HG02610 (cell line): Measurements from ENCODE around the gene SETSIP.
"Not testable (repeated sequence)": the region's sequence is repeated elsewhere in the genome, so short reads cannot be mapped to it uniquely, and the experiment has no call there.

Experiments used
- ATAC-seq: cut with Tn5 transposase; IDR thresholded peaks from one replicate; pipeline ENCODE4 v1.9.1; 2021; ENCODE audit warnings: mild to moderate bottlenecking, moderate library complexity; ENCODE audit not compliant: unreplicated experiment

SETSIP gene, protein sequence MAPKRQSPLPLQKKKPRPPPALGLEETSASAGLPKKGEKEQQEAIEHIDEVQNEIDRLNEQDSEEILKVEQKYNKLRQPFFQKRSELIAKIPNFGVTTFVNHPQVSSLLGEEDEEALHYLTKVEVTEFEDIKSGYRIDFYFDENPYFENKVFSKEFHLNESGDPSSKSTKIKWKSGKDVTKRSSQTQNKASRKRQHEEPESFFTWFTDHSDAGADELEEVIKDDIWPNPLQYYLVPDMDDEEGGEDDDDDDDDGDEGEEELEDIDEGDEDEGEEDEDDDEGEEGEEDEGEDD

DNA sequence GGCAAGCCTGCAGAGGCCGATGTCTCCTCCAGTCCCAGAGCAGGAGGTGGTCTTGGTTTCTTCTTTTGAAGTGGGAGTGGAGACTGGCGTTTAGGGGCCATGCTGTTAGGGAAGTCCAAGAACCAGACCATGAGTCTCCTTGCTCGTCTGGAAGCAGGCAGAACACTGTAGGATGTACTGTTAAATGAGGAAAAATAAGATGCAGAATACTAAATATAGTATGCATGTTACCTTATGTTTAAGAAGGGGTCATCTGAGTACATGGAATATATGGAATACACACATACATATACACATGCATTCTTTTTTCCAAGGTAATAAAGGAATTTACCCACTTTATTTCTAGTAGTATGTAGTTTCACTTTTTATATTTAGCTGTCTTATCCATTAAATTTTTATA lies at the start of gene SETSIP:
TSS of gene SETSIP (minus strand) at position 101 of the 400 bp plus-strand sequence. CDS start at position 101, 0 bp downstream.
- no peak for ATAC-seq

DNA sequence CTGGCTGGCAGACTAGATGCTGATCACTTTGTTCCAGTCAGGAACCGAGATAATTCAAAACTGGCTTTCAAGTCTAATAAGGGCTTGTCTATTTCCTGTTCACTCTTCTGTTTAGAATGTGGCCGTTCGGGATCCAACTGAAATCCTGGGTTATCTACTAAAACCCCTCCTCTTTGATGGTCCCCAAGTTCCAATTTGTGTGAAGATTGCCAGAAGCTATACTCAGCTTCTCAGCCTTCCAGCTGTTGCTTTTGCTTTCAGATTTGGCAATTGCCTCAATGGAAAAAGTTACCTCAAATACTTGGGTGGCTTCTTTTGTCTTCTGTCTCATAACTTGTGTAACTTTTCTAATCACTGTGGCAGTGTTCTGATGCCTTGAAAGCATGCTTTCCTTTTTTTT lies 48.7 kb upstream of the SETSIP start:
- ATAC-seq: no peak

DNA sequence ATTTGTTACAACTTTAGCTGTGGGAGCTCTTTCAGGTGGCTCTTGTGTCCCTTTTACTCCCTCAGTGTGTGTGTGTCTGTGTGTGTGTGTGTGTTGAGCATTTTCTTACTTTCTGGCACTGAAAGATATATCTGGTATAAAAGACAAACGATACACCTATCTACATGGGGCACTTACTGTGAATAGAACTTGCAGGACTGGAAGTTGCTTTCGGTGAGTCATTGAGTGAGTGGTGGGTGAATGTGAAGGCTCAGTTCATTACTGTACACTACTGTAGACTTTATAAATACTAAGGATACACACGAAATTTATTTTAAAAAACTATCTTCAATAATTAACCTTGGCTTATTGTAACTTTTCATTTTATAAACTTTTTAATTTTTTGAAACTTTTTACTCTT lies 43.6 kb upstream of the SETSIP start:
- ATAC-seq: no peak

DNA sequence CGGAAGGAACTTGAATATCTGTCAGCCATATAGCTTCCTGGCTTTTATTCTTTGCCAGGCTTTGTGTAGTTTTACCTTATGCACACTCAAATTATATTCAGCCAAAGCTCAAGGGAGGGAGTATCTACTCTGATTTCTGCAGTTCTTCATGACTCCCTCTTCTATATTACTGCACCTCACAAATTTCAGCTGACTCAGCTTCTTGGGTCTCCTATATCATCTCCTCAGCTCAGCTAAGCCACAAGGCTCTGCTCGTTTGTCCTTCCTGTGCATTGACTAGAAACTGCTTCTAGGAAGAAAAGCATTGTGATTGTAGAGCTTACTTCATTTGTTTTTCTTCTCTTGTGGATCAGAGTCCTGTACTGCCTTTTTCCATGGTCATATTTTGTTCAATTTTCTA lies 42.3 kb upstream of the SETSIP start:
- ATAC-seq: no peak

DNA sequence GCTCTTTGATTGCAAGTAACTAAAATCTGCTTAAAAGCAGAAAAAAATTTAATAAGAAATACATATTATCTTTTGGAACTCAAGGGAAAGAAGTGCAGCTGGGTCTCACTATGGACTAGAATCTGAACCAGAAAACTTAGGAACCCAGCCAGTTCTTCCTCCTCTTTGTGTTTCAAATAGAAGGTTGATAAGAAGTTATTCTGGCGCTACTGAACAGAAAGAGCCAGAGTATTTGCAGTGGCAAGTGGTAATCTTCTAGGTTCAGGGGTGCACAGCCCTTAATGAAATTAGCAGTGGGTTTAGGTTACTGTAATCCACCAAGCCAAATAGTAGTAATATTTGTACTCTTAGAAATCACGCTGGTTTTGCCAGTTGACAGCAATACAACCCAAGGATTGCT lies 33.4 kb upstream of the SETSIP start:
- ATAC-seq: no peak

DNA sequence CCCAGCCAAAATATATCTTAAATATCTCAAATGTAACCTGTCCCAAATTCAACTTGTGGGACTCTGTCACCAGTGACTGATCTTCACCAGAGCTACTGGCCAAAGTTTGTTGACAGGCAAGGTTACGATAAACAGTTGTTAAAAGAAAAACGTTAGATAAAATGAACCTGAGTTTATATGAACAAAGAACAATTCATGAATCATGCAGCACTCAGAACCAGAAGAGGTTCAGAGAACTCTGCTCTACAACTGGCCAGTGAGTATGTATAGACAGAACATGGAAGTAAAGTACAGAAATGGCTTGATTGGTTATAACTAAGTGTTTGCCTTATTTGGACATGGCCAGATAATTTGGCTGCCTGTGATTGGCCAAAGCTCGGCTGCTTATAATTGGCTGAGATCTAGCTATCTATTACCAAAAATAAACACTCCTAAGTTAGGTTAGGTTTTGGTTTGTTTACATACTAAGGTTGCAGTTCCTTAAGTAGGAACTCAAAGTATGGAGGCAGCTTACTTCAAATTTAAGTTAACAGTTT lies 30.4 kb upstream of the SETSIP start:
- ATAC-seq: no peak

DNA sequence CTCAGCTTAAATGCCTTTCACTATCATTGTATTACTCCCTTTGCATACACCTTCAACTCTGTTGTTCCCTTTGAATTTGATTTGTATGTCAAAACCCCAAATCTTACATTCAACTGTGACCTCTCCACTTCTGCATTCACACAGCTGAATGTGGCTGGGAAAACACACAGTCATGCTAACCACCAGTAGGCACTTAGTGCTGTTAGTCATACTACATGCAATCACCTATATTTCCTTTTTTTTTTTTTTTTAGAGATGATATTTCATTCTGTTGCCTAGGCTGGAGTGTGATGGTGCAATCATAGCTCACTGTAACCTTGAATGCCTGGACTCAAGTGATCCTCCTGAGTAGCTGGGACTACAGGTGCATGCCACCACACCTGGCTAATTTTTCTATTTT lies 21.1 kb upstream of the SETSIP start:
- ATAC-seq: peak; percentile 74

DNA sequence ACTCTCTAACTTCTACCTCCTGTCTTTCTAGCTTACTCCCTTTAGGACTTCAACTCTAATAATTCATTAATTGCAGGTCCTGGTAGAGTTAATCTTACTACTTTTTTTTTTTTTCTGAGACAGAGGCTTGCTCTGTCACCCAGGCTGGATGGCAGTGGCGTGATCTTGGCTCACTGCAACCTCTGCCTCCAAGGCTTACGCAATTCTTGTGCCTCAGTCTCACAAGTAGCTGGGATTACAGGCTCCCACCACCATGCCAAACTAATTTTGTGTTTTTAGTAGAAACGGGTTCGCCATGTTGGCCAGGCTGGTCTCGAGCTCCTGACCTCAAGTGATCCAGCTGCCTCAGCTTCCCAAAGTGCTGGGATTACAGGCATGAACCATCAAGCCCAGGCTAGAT lies 20.7 kb upstream of the SETSIP start:
- no peak for ATAC-seq

DNA sequence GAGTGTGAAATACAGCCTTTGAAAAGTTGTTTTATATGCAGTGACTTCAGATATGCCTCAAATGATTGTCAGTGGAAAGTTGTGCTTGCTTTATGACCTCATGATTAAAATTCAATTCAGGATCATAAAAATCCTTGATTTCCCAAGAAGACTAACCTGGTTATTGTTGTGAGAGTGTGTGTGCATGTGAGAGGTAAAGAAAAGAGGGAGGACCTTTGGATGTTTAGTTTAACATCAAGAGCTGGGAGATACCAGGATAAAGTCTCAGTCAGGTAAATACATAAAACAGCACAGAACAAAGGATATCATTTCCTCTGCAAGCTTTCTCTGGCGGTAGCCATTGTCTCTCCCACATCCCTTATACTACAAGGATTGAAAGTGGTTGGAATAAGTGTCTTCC lies 19.4 kb upstream of the SETSIP start:
- no peak for ATAC-seq

DNA sequence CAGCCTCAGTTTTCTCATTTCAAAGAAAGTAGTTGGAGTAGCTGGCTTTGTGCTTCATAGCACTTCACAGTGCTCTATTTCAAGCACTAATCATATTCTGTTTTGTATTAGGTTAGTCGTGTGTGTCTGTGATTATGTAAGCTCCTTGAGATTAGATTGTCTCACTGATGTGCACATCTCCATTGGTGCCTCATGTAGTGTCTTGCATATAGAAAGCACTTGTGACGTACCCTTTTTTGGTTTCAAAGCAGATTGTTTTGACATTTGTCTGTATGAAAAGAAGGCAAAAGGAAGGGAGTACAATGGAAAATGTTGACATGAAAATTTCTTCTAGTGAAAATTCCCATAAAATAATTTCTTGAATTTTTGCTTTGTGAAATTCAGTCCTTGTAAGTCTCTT lies 18.9 kb upstream of the SETSIP start:
- no peak for ATAC-seq

DNA sequence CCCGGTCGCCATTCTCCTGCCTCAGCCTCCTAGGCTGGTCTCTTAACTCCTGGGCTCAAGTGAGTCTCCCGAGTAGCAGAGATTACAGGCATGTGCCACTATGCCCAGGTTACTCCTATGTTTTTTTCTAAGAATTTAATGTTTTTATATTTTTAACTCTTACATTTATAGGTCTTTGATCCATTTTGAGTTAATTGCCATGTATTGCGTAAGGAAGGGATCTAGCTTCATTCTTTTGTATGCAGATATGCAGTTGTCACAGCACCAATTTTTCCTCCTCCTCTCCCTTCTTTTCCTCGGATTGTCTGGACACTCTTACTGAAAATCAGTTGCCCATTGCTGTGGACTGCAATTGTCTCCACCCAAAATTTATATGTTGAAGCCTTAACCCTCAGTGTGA lies 16.4 kb upstream of the SETSIP start:
- no peak for ATAC-seq

DNA sequence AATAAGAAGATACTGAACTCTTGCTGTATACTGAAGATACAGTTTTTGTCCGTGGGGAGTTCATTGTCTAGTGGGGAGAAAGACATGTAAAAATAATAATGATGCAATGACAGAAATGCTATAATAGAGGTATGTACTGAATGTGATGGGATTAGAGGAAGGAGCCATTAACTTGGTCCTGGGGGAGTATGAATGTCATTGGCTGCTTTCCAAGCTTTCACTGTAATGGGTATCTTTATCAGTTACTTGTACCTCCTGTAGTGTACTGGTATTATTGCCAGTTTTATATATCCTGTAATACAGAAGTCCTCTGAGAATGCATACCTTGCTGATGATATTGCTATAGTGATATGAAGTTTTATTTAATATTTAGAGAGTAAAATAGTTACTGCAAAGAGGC lies 12.3 kb upstream of the SETSIP start:
- ATAC-seq: no peak

DNA sequence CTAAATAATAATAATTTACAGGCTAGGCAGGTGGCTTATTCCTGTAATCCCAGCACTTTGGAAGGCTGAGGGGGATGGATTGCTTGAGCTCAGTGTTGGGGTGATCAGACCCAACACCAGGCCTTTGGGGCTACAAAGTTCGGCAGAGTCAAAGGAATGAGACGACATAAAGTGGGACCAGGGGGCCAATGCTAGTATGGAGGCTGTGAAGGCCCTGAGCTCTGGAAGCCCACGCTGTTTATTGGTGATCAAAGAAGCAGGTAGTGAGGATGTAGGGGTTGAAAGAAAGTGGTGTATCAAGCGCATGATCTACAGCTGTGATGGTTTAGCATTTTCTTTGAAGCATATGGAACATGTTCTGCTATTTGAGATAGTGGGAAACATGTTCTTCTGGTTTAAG lies 10.5 kb upstream of the SETSIP start:
- ATAC-seq: no peak

DNA sequence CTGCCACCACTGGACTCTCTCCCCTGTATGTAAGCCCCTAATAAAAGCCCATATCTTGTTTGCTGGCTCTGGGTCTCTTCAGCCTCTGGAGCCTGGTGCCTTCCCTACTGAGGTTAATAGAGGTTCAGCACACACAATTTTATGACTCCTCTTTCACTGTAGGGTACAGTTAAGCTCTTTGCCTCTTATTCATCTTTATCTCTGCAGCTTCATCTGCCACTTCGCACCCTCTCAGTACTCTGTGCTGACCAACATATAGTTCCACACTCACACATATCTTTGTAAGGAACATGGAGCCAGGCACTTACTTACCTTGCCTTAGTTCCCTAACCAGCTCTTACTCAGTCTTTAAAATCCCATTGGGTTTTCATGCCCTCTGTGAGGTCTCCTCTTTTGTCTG lies 9.4 kb upstream of the SETSIP start:
- no peak for ATAC-seq

DNA sequence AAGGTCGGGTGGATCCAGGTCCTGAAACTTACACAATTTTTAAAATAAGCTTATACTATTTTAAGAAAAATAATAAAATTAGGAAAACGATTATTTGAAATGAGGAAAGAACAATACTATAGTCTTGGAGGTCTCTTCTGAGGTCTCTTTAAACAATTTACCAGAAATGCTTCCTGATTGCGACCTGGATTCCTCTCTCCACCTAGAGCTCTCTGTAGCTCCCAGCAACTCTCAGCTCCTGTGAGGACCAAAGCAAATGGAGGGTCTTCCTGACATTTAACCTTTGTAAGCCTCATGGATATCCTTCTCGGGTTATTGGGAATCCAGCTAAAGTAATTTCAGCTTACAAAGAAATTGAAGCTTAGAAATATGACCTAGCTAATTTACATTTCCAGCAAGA lies 5.8 kb upstream of the SETSIP start:
- ATAC-seq: no peak

DNA sequence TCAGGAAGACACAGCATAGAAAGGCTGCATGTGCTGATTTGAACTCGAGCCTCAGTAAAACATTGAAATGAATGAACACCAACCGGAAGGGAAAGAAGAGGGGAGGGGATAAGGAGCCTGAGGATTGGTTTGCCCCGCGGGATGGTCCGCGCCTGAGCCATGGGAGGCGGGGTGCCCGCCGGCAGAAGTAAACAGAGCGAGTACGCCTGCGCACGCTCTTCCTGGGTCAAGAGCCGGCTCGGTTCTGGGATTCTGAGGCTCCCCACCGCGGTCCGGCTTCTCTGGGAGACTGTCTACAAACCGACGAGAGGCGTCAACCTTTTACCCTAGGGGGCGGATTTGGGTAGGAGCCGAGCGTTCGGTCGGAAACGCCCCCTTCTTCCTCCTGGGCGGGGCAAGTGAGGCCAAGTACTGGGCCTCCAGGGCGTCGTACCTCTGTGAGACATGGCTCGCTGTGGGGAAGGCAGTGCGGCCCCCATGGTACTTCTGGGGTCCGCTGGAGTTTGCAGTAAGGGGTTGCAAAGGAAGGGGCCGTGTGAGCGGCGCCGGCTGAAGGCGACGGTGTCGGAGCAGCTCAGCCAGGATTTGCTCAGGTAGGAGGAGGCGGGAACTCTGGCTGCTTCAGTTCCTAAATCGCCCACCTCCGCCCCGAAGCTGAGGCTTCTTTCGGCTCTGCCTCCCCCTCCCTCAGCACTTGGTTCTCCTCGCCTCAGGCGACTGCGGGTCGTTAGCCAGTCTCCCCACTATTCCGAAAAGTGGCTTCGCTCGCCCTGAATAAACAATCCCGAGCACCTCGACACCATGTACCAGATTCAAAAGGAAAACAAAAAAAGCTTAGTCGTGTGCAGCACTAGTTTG lies 5.1 kb upstream of the SETSIP start, which contains the start of gene BTBD8:
TSS of gene BTBD8 (plus strand) at position 218 of the 858 bp plus-strand sequence. CDS start at position 445, 227 bp downstream.
- peak; percentile 95 for ATAC-seq

DNA sequence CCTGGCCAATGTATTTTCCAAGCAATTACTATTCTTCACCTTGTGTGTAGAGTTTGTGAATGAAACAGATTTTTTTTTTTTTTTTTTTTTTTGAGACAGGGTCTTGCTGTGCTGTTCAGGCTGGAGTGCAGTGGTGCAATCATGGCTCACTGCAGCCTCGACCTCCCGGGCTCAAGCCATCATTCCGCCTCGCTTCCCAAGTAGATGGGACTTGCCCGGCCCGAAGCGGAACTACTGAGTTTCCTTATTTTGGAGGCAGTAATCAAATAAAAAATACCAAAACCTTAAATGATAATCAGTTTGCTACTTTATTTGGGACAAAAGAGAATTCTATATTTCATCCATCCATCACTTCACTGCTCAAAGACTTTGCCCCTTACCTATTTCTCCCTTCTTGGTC lies 4.2 kb upstream of the SETSIP start:
- no peak for ATAC-seq

DNA sequence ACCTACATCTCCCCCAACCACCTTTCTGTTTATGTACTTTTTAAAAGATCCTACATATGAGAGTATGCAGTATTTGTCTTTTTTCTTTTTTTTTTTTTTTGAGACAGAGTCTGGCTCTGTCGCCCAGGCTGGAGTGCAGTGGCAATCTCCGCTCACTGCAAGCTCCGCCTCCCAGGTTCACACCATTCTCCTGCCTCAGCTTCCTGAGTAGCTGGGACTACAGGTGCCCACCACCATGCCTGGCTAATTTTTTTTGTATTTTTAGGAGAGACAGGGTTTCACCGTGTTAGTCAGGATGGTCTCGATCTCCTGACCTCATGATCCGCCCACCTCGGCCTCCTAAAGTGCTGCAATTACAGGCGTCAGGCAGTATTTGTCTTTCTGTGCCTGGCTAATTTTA lies 2.9 kb upstream of the SETSIP start:
- ATAC-seq: not testable (repeated sequence)

DNA sequence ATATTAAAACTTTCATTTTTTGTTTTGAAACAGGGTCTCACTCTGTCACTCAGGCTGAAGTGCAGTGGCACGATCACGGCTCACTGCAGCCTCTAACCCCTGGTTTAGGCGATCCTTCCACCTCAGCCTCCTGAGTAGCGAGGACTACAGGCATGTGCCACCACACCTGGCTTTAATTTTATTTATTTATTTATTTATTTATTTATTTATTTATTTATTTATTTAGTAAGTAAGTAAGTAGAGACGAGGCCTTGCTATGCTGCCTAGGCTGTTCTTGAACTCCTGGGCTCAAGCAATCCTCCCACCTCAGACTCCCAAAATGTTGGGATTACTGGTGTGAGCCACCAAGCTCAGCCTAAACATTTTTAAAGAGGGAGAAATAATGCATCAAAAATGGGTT lies 1.2 kb upstream of the SETSIP start:
- ATAC-seq: no peak

DNA sequence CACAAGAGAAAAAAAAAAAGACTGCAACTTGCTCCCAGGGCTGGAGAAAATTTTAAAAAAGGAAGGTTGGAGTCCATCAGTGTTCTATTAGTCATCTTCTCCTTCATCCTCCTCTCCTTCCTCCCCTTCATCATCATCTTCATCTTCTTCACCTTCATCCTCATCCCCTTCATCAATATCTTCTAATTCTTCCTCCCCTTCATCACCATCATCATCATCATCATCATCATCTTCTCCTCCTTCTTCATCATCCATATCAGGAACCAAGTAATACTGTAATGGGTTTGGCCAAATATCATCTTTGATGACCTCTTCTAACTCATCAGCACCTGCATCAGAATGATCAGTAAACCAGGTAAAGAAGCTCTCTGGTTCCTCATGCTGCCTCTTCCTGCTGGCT lies 765 bp downstream of the SETSIP start:
- not testable (repeated sequence) for ATAC-seq

DNA sequence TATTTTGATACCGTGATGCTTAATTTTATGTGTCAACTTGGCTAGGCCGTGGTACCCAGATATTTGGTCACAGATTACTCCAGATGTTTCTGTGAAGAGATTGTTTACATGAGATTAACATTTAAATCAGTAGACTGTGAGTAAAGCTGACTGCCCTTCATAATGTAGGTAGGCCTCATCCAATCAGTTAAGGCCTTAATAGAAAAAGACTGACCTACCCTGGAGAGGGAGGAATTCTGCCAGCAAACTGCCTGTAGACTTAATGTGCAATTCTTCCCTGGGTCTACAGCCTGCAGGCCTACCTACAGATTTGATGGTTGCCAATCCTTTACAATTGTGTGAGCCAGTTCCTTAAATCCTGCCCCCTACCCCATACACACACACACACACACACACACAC lies 4.3 kb downstream of the SETSIP start:
- ATAC-seq: no peak

DNA sequence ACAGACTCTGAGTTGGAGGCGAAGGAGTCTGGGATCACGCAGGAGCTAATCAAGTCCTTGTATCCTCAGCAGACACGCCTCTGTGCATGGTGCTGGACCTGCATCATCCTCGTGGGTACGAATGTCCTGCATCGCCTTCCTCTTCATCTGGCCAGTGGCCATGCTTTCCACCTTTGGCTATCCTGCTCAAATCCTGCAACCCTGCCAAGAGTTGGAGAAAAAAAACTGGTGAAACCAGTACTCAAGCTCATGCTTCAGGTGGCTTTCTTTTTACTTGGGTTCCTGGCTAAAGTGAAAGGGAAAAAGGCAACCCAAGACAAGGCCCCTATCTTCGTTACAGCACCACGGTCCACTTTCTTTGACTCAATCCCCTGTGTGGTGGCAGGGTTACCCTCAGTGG lies 8.9 kb downstream of the SETSIP start:
- ATAC-seq: no peak
